ENCODE results near the gene SLC8B1. TPM values are rescaled to one million over a fixed set of nuclear protein-coding genes. Genes with fewer than 3 reads are reported as not detected.

Gene SLC8B1
- total and polyA plus RNA-seq, 9 of the 15 experiments (the other 6 are each of a cell fraction or from before 2014, with no cell fraction given): 0.86 to 34.1 (median 18.5) TPM

GRCh38 chr12:113332688-113333417 lies 2.1 kb downstream of the SLC8B1 start:
- no peak for DNase-seq (ENCODE audit: extremely low read depth in 1 of 4, low spot score in 3 of 4)
- no TSS peak for BruUV-seq (replicated peaks)
- Histone ChIP-seq H3K4me3 (no peak overlapping the region), H3K4me2 (ENCODE audit: insufficient read depth, low read length) (peak overlapping the region; percentile 95), H4K20me1 (replicated peaks; ENCODE audit: control insufficient read depth, insufficient read depth, low read length) (no peaks in the 10 kb centered on the region), H3K4me1 (replicated peaks in 1 of 2; ENCODE audit: control insufficient read depth in 2 of 2, insufficient read depth in 2 of 2, low read length in 2 of 2) (peaks cover 22 to 24% of the 10 kb centered on the region in 2 experiments), H3K27me3 (ENCODE audit: control insufficient read depth in 2 of 2, insufficient read depth in 2 of 2, low read length in 2 of 2) (no peaks in the 10 kb centered on the region), H3K9me3 (replicated peaks; ENCODE audit: control insufficient read depth, insufficient read depth, low read depth, low read length) (no peaks in the 10 kb centered on the region), H3K27ac (ENCODE audit: extremely low read depth, low read depth, low read length) (no peak overlapping the region), H2AFZ (ENCODE audit: low read depth, low read length) (no peak overlapping the region), H3K9ac (ENCODE audit: insufficient read depth in 1 of 2, low read depth in 2 of 2, low read length in 2 of 2) (peak overlapping the region in 1 of 2 experiments; percentile 22; a peak in 3 of 4 replicates), H3K36me3 (ENCODE audit: control insufficient read depth, insufficient read depth, low read length) (peaks cover 48% of the 10 kb centered on the region; the same call in 2 of the 3 replicates), H3K9me1 (ENCODE audit: control insufficient read depth, insufficient read depth, low read length) (no peaks in the 10 kb centered on the region), H3K79me2 (ENCODE audit: control insufficient read depth, insufficient read depth, low read length) (peaks cover 18% of the 10 kb centered on the region)
- ChIA-PET POLR2A (interaction anchor here (0.6 to 1.0 kb wide), 2 partner anchors 33 to 148 kb away, joined by 3 read pairs; partner anchors contain the start of gene DDX54), CTCF (ENCODE audit: low intra/inter-chr PET ratio) (no interaction called here)
- WGBS (ENCODE audit: insufficient coverage, low coverage, missing lambda C conversion rate): 90% methylated on average over 17 of the region's 17 CpGs
- TF ChIP-seq SPI1 (IDR thresholded peaks at IDR 0.05; ENCODE audit: borderline replicate concordance, low read depth, low read length): peak; percentile 31; the same call in 1 of the 2 replicates
- no peak for TF ChIP-seq FOXJ3 (CRISPR knock-in tag; IDR thresholded peaks at IDR 0.05)
- TF ChIP-seq ZBTB26 (CRISPR knock-in tag; IDR thresholded peaks at IDR 0.05): no peak
- peak; percentile 48; the same call in 1 of the 2 replicates for TF ChIP-seq FOXK1 (CRISPR knock-in tag; IDR thresholded peaks at IDR 0.05; ENCODE audit: borderline replicate concordance)
- no peak for TF ChIP-seq HDAC8 (tag; IDR thresholded peaks at IDR 0.05)
- 0 out of 2 replicates have a peak, but pooled peaks have one; percentile 26 for TF ChIP-seq NFIC (IDR thresholded peaks at IDR 0.05)
- no peak for FAIRE-seq
- no peak for ATAC-seq
- intact Hi-C loops (cut with micrococcal nuclease): no loop called here
- in situ Hi-C loops (cut with MboI): no loop called here

Data from K562 (cell line).